WTC11 (cell line): ENCODE measurements around the gene IP6K2. TPM values are rescaled to one million over a fixed set of nuclear protein-coding genes. Genes with fewer than 3 reads are reported as not detected.

Experiments used
- ATAC-seq: fragments of 200-7000 bp; cut with Tn5 transposase; 2 replicates; pipeline ENCODE4 v1.10.0; 2021; ENCODE audit warnings: mild to moderate bottlenecking, moderate library complexity
- CTCF ChIA-PET: fragments of 300-600 bp; sonication (Branson Sonifier 250); formaldehyde crosslinking; loops from one replicate; lab custom pipeline; 2021; ENCODE audit warnings: antibody characterized with exemption; lab: Charles Lee
- POLR2A ChIA-PET: fragments of 350-600 bp; sonication (Branson Sonifier 250); formaldehyde crosslinking; loops from one replicate; lab custom pipeline; 2021; ENCODE audit warnings: antibody characterized with exemption; lab: Charles Lee
- DNase-seq: peaks from one replicate; pipeline ENCODE4 v3.0.0; 2021; ENCODE audit warnings: low spot score
- H3K27ac Mint-ChIP-seq: 2 replicates; pipeline ENCODE4 v1.8.0; 2021; ENCODE audit warnings: mixed read lengths
- H3K27me3 Mint-ChIP-seq: 2 replicates; pipeline ENCODE4 v1.8.0; 2021; ENCODE audit warnings: low read depth, mild to moderate bottlenecking, moderate library complexity, mixed read lengths
- H3K36me3 Mint-ChIP-seq: 2 replicates; pipeline ENCODE4 v1.8.0; 2021; ENCODE audit warnings: mixed read lengths
- H3K4me1 Mint-ChIP-seq: 2 replicates; pipeline ENCODE4 v1.8.0; 2022; ENCODE audit warnings: mixed read lengths
- H3K4me3 Mint-ChIP-seq: 2 replicates; pipeline ENCODE4 v1.8.0; 2021; ENCODE audit warnings: mild to moderate bottlenecking, moderate library complexity, mixed read lengths
- H3K9me3 Mint-ChIP-seq: 2 replicates; pipeline ENCODE4 v1.8.0; 2021; ENCODE audit warnings: mixed read lengths
- CREB1 ChIP-seq: sonication (generic); formaldehyde crosslinking; IDR thresholded peaks from 2 replicates; pipeline ENCODE4 v1.8.0; 2023; ENCODE audit warnings: mild to moderate bottlenecking, missing genetic modification reagents
- FOXJ3 ChIP-seq: sonication (generic); formaldehyde crosslinking; IDR thresholded peaks from 2 replicates; pipeline ENCODE4 v1.9.0; 2021; ENCODE audit warnings: missing genetic modification reagents, mild to moderate bottlenecking, borderline replicate concordance
- GRHL2 ChIP-seq: fragments of 250-450 bp; sonication (Bioruptor Pico); IDR thresholded peaks from 2 replicates; pipeline ENCODE4 v1.8.0; 2022; ENCODE audit warnings: mild to moderate bottlenecking, moderate library complexity; ENCODE audit not compliant: insufficient replicate concordance, severe bottlenecking
- HMGA2 ChIP-seq: fragments of 250-450 bp; sonication (Bioruptor Pico); IDR thresholded peaks from 2 replicates; pipeline ENCODE4 v1.4.0; 2021; ENCODE audit warnings: mild to moderate bottlenecking, moderate library complexity
- MYBL2 ChIP-seq: sonication (generic); formaldehyde crosslinking; IDR thresholded peaks from 2 replicates; pipeline ENCODE4 v1.8.1; 2023; ENCODE audit warnings: mild to moderate bottlenecking, moderate library complexity, missing genetic modification reagents
- NFATC4 ChIP-seq: fragments of 250-450 bp; sonication (Bioruptor Pico); IDR thresholded peaks from 2 replicates; pipeline ENCODE4 v1.9.0; 2021; ENCODE audit warnings: mild to moderate bottlenecking
- OVOL2 ChIP-seq: fragments of 250-450 bp; sonication (Bioruptor Pico); IDR thresholded peaks from 2 replicates; pipeline ENCODE4 v1.9.0; 2021; ENCODE audit warnings: mild to moderate bottlenecking, borderline replicate concordance
- RELA ChIP-seq: sonication (generic); formaldehyde crosslinking; IDR thresholded peaks from 2 replicates; pipeline ENCODE4 v1.8.1; 2022; ENCODE audit warnings: missing genetic modification reagents, mild to moderate bottlenecking, borderline replicate concordance
- TEAD4 ChIP-seq: sonication (generic); formaldehyde crosslinking; IDR thresholded peaks from 2 replicates; pipeline ENCODE4 v1.8.0; 2022; ENCODE audit warnings: mild to moderate bottlenecking, missing genetic modification reagents
- ZBTB21 ChIP-seq: sonication (generic); formaldehyde crosslinking; IDR thresholded peaks from 2 replicates; pipeline ENCODE4 v1.8.1; 2023; ENCODE audit warnings: mild to moderate bottlenecking, missing genetic modification reagents, borderline replicate concordance
- ZNF423 ChIP-seq: fragments of 250-450 bp; sonication (Bioruptor Pico); IDR thresholded peaks from 2 replicates; pipeline ENCODE4 v2.1.2; 2022; ENCODE audit warnings: mild to moderate bottlenecking, moderate library complexity
- total RNA-seq: library from RNA; stranded (reverse); gene quantifications from 3 replicates; pipeline ENCODE4 v1.2.3, GENCODE V29; 2021
- TF ChIP-seq, protein P1 (sequence below): fragments of 250-450 bp; sonication (Bioruptor Pico); IDR thresholded peaks from 2 replicates; pipeline ENCODE4 v1.9.0; 2021; ENCODE audit warnings: mild to moderate bottlenecking
- TF ChIP-seq, protein P2 (sequence below): sonication (generic); formaldehyde crosslinking; IDR thresholded peaks from 2 replicates; pipeline ENCODE4 v1.8.0; 2023; ENCODE audit warnings: mild to moderate bottlenecking, missing genetic modification reagents
- TF ChIP-seq, protein P3 (sequence below): sonication (generic); formaldehyde crosslinking; IDR thresholded peaks from 2 replicates; pipeline ENCODE4 v1.8.1; 2023; ENCODE audit warnings: mild to moderate bottlenecking, missing genetic modification reagents
- TF ChIP-seq, protein P4 (sequence below): sonication (generic); formaldehyde crosslinking; IDR thresholded peaks from 2 replicates; pipeline ENCODE4 v1.8.0; 2022; ENCODE audit warnings: mild to moderate bottlenecking, missing genetic modification reagents
- TF ChIP-seq, protein P5 (sequence below): fragments of 250-450 bp; sonication (Bioruptor Pico); conservative IDR thresholded peaks from 2 replicates; pipeline ENCODE4 v1.9.0; 2021; ENCODE audit warnings: mild to moderate bottlenecking
- TF ChIP-seq, protein P6 (sequence below): sonication (generic); formaldehyde crosslinking; IDR thresholded peaks from 2 replicates; pipeline ENCODE4 v1.8.0; 2022; ENCODE audit warnings: mild to moderate bottlenecking, missing genetic modification reagents

The IP6K2 gene
- total RNA-seq, 1 experiment from 2014 or later, result 123 TPM

DNA sequence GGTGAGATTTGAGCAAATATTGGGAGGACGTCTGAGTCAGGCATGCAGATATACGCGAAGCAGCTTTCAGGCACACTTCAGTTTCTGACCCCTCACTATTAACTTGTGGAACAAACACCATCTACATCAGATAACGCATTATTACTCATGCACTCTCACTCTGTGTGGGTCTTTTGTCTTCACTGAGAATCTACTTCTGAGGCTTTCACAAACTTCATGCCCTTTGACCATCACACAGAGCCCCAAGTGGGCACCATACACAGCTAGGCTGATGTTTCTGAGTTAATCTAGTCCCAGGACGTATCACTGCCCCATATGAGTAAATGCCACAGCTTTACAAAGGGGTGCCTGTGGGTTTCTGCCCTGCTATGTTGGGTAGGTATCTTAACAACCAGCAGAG lies 39.6 kb upstream of the IP6K2 start (continued):
- TF ChIP-seq, protein P1, sequence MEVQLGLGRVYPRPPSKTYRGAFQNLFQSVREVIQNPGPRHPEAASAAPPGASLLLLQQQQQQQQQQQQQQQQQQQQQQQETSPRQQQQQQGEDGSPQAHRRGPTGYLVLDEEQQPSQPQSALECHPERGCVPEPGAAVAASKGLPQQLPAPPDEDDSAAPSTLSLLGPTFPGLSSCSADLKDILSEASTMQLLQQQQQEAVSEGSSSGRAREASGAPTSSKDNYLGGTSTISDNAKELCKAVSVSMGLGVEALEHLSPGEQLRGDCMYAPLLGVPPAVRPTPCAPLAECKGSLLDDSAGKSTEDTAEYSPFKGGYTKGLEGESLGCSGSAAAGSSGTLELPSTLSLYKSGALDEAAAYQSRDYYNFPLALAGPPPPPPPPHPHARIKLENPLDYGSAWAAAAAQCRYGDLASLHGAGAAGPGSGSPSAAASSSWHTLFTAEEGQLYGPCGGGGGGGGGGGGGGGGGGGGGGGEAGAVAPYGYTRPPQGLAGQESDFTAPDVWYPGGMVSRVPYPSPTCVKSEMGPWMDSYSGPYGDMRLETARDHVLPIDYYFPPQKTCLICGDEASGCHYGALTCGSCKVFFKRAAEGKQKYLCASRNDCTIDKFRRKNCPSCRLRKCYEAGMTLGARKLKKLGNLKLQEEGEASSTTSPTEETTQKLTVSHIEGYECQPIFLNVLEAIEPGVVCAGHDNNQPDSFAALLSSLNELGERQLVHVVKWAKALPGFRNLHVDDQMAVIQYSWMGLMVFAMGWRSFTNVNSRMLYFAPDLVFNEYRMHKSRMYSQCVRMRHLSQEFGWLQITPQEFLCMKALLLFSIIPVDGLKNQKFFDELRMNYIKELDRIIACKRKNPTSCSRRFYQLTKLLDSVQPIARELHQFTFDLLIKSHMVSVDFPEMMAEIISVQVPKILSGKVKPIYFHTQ (CRISPR knock-in tag), result no peak

DNA sequence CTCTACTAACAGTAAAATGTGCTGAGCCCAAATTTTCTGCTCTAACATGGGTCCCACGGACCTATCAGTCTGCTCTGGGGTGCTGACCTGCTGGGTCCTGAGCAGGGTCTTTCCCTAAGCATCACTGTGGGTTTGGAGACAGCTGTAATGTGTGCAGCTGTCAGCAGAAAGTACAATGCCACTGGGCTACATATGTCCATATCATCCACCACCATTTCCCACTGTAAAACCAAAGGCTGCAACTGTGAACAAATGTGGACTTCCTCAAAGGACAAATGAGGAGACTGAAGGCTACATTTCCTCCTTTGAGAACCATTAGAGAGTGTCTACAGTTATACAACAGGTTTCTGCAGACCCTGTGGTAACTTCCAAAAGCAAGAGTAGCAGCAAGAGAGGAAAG lies 33.8 kb upstream of the IP6K2 start:
- Mint-ChIP-seq H3K9me3 (peaks cover 2% of the 10 kb centered on the region), H3K4me3 (no peak overlapping the region), H3K27me3 (no peaks in the 10 kb centered on the region), H3K27ac (no peak overlapping the region; the same call in 1 of the 2 replicates), H3K36me3 (peaks cover under 1% of the 10 kb centered on the region; the same call in 1 of the 2 replicates), H3K4me1 (no peaks in the 10 kb centered on the region)
- TF ChIP-seq TEAD4 (CRISPR knock-in tag), result no peak
- TF ChIP-seq, protein P2, sequence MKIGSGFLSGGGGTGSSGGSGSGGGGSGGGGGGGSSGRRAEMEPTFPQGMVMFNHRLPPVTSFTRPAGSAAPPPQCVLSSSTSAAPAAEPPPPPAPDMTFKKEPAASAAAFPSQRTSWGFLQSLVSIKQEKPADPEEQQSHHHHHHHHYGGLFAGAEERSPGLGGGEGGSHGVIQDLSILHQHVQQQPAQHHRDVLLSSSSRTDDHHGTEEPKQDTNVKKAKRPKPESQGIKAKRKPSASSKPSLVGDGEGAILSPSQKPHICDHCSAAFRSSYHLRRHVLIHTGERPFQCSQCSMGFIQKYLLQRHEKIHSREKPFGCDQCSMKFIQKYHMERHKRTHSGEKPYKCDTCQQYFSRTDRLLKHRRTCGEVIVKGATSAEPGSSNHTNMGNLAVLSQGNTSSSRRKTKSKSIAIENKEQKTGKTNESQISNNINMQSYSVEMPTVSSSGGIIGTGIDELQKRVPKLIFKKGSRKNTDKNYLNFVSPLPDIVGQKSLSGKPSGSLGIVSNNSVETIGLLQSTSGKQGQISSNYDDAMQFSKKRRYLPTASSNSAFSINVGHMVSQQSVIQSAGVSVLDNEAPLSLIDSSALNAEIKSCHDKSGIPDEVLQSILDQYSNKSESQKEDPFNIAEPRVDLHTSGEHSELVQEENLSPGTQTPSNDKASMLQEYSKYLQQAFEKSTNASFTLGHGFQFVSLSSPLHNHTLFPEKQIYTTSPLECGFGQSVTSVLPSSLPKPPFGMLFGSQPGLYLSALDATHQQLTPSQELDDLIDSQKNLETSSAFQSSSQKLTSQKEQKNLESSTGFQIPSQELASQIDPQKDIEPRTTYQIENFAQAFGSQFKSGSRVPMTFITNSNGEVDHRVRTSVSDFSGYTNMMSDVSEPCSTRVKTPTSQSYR (CRISPR knock-in tag), result no peak
- ATAC-seq (no peak), DNase-seq (no peak)
- ChIA-PET CTCF (interaction anchor here (1.0 to 2.5 kb wide), 2 partner anchors 11 to 24 kb away, joined by 3 to 15 read pairs; no protein-coding TSS in a partner anchor), POLR2A (no interaction called here)

DNA sequence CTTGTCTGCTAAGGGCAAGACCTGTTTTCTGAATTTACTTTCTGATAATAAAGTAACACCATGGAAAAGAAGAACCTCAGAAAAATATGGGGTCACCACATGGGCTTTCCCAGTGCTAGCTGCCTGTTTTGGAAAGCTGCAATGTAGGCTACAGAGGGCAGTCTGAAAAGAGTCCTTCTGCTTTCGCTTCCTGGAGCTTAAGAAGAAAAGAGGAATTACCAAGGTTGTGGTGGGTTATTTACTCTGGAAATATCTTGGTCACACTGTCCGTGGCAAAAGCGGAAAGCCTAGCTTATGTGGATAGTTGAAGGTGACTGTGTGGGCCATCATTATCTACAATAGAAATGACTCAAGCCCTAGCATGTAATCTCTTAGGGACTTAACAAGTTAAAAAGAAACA lies 31.7 kb upstream of the IP6K2 start:
- ChIA-PET POLR2A (no interaction called here), CTCF (interaction anchor here (2.5 kb wide), 1 partner anchor 9 kb away, joined by 15 read pairs; no protein-coding TSS in a partner anchor)
- ATAC-seq (no peak), DNase-seq (no peak)
- TF ChIP-seq, protein P3, sequence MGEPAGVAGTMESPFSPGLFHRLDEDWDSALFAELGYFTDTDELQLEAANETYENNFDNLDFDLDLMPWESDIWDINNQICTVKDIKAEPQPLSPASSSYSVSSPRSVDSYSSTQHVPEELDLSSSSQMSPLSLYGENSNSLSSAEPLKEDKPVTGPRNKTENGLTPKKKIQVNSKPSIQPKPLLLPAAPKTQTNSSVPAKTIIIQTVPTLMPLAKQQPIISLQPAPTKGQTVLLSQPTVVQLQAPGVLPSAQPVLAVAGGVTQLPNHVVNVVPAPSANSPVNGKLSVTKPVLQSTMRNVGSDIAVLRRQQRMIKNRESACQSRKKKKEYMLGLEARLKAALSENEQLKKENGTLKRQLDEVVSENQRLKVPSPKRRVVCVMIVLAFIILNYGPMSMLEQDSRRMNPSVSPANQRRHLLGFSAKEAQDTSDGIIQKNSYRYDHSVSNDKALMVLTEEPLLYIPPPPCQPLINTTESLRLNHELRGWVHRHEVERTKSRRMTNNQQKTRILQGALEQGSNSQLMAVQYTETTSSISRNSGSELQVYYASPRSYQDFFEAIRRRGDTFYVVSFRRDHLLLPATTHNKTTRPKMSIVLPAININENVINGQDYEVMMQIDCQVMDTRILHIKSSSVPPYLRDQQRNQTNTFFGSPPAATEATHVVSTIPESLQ (CRISPR knock-in tag), result no peak
- TF ChIP-seq NFATC4 (no peak), HMGA2 (no peak), RELA (CRISPR knock-in tag) (no peak), FOXJ3 (no peak), GRHL2 (CRISPR knock-in tag) (no peak)
- TF ChIP-seq, protein P4, sequence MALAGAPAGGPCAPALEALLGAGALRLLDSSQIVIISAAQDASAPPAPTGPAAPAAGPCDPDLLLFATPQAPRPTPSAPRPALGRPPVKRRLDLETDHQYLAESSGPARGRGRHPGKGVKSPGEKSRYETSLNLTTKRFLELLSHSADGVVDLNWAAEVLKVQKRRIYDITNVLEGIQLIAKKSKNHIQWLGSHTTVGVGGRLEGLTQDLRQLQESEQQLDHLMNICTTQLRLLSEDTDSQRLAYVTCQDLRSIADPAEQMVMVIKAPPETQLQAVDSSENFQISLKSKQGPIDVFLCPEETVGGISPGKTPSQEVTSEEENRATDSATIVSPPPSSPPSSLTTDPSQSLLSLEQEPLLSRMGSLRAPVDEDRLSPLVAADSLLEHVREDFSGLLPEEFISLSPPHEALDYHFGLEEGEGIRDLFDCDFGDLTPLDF, result no peak
- Mint-ChIP-seq H3K9me3 (peaks cover 4% of the 10 kb centered on the region), H3K4me1 (no peaks in the 10 kb centered on the region), H3K4me3 (no peak overlapping the region), H3K36me3 (peaks cover 4% of the 10 kb centered on the region; the same call in 1 of the 2 replicates), H3K27me3 (no peaks in the 10 kb centered on the region), H3K27ac (no peak overlapping the region)

DNA sequence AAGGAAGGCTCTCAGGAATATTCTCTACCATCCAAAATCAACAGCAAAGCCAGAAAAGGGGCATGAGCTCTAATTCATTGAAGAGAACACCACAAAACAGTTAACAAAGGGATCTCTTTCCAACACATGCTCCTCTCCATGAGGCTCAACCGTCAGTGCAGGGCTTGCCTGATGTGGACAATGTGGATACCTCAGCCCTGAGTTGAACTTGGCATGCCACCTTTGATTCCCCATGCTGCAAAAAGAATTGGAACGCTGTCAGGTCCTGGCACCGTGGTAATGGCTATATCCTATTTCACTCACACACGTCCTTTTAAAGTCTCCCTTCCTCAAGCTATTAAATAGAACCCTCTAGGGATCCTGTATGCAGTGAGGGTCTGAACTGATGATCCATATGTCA lies 30.7 kb upstream of the IP6K2 start:
- Mint-ChIP-seq H3K4me1 (no peaks in the 10 kb centered on the region), H3K27me3 (no peaks in the 10 kb centered on the region), H3K9me3 (peaks cover 4% of the 10 kb centered on the region), H3K4me3 (no peak overlapping the region), H3K27ac (no peak overlapping the region), H3K36me3 (peaks cover 4% of the 10 kb centered on the region; the same call in 1 of the 2 replicates)
- POLR2A ChIA-PET, result no interaction called here
- CTCF ChIA-PET, result no interaction called here
- ATAC-seq (no peak), DNase-seq (no peak)
- TF ChIP-seq, protein P5, sequence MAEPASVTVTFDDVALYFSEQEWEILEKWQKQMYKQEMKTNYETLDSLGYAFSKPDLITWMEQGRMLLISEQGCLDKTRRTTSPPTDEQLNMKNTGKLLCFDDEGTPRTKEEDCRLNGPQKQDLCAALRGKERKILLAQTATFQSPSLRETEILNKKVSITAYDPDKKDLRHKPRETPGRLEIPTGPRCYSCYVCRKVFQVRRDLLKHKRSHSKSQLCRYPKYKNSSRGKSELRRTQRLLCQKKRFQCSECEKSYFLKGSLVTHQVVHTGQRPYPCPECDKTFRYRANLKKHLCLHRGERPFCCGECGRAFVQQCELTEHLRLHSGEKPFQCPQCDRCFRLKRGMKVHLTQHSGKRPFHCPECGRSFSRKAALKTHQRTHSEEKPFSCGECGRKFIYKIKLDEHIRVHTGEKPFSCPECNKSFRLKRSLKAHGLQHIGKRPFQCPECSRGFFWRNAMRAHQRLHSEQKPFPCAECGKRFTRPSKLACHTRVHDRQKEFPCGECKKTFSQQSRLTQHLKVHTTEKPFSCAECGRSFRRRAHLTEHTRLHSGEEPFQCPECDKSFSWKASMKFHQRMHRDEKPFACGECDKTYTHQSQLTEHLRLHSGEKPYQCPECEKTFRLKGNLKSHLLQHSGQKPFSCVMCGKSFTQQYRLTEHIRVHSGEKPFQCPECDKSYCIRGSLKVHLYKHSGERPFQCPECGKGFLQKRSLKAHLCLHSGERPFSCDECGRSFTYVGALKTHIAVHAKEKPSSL (CRISPR knock-in tag), result no peak
- TF ChIP-seq CREB1 (no peak), RELA (CRISPR knock-in tag) (no peak), ZBTB21 (CRISPR knock-in tag) (no peak), OVOL2 (CRISPR knock-in tag) (no peak), MYBL2 (no peak), ZNF423 (CRISPR knock-in tag) (no peak)
- TF ChIP-seq, protein P6, sequence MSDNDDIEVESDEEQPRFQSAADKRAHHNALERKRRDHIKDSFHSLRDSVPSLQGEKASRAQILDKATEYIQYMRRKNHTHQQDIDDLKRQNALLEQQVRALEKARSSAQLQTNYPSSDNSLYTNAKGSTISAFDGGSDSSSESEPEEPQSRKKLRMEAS (CRISPR knock-in tag), result no peak
